ENCODE measurements around the gene ZC3H4. TPM values are rescaled to one million over a fixed set of nuclear protein-coding genes. Genes with fewer than 3 reads are reported as not detected.

The ZC3H4 gene
- total RNA-seq = 10 to 100 TPM; 11.9 to 26.9 (median 17.5) TPM

DNA sequence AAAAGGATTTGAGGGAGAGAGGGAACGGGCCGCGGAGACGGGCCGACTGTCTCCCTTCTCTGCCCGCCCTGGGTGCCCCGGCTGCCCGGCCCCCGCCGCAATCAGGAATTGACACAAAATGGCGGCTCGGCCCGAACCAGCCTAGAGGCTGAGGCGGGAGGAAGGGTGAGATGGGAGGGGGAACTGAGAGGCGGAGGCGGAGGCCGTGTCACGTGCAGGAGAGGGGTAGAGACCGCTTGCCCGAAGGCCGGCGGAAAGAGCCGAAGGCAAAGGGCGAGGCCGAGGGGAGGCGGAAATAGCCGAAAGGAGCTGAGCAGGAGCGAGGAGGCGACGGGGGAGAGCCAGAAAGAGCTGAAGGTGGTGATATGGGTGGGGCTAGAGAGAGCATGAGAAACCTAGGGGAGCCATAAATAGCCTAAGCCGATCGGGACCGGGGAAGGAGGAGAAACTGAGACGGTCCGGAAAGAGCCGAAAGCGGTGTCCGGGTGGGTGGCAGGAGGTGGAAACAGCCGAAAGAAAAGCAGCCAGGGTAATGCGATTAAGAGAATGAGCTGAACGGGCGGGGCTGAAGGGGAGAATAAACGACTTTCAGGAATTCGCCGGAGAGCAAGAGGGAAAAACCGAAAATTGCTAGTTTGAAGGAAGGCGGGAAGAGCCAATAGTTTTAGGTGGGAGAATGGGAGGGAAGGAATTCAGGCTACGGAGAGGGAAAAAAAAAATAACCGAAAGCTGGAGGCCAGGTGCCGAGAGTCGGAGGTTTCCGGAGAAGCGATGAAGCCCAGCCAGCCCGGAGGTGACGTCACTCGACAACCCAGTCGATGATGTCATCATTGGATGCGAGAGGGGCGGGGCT is at the start of gene ZC3H4:
TSS of gene ZC3H4 (minus strand) at position 780 of the 853 bp plus-strand sequence. CDS start 1,192 bp downstream, outside the sequence.
- TF ChIP-seq, protein P1, sequence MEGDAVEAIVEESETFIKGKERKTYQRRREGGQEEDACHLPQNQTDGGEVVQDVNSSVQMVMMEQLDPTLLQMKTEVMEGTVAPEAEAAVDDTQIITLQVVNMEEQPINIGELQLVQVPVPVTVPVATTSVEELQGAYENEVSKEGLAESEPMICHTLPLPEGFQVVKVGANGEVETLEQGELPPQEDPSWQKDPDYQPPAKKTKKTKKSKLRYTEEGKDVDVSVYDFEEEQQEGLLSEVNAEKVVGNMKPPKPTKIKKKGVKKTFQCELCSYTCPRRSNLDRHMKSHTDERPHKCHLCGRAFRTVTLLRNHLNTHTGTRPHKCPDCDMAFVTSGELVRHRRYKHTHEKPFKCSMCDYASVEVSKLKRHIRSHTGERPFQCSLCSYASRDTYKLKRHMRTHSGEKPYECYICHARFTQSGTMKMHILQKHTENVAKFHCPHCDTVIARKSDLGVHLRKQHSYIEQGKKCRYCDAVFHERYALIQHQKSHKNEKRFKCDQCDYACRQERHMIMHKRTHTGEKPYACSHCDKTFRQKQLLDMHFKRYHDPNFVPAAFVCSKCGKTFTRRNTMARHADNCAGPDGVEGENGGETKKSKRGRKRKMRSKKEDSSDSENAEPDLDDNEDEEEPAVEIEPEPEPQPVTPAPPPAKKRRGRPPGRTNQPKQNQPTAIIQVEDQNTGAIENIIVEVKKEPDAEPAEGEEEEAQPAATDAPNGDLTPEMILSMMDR (IDR thresholded peaks at IDR 0.05; ENCODE audit: low read depth) = no peak

DNA sequence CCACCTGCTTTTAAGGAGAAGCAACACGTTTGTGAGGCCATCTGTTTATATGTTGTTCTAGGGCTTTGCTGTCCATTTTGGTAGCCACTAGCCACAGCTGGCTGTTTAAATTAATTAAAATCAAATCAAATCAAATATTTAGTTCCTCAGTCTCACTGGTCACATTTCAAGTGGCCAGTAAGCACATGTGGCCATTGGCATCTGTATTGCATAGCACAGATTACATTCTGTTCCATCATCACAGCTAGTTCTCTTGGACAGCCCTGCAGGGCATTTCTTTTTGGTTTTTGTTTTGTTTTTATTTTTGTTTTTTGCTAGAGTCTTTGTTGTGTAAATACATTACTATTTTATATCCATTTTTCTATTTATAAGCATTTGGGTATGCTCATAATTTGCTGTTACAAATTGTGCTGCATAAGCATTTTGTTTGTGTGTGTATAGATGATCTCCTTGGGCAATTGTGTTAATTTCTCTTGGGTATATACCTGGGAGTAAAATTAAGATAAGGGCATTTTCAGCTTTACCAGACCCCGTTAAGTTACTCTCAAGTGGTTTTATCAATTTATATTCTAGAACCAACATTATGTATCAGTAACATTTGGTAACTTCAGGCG is 48.4 kb upstream of the ZC3H4 start:
- TF ChIP-seq, protein P1 (IDR thresholded peaks at IDR 0.05; ENCODE audit: low read depth) = no peak

DNA sequence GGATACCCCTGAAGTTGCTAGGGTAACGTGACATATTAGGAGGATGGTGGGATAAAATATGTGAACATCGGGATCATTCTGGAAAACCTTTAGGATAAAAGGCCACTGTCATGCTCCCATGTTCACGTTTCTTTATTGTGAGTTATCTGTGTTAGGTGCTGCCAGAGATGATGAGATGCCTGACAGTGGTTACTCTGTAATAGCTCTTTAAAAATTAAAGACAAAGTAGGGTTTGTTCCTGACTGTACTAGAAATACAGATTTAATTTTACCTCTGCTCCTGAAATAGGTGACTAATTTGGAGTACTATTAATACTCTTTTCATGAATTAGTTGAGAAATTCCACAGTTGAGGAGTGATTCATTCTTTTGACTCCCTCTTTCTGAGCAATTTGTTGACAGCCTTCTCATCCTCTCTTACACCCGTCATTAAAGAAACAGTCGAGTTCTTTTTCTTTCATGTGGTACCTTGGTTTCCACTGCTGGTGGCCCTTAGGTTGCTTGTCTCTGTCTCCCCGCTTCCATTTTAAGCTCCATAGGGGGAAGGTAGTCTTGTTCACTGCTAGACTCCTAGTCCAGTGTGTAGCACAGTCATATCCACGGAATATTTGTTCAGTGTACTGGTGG is 45.4 kb upstream of the ZC3H4 start:
- TF ChIP-seq, protein P1 (IDR thresholded peaks at IDR 0.05; ENCODE audit: low read depth) = no peak

DNA sequence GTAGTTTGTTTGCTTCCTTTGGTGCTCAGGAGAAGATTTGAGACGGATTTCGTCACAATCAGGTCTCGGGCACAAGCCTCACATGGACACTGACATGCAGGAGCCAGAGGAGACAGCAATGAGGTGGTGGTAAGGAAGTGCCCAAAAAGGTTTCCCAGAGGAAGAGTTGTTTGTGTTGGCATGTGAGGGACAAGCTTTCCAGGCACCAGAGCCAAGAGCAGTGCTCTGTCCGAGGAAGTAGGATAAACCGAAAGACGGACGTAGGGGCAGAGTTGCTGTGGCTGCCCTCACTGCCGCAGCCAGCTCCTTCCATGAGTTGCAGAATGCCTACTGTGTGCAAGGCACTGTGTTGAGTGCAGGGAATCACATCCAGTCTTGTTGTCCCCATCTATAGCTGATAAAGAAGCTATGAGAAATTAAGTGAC is 44.8 kb upstream of the ZC3H4 start:
- TF ChIP-seq, protein P1 (IDR thresholded peaks at IDR 0.05; ENCODE audit: low read depth) = no peak

DNA sequence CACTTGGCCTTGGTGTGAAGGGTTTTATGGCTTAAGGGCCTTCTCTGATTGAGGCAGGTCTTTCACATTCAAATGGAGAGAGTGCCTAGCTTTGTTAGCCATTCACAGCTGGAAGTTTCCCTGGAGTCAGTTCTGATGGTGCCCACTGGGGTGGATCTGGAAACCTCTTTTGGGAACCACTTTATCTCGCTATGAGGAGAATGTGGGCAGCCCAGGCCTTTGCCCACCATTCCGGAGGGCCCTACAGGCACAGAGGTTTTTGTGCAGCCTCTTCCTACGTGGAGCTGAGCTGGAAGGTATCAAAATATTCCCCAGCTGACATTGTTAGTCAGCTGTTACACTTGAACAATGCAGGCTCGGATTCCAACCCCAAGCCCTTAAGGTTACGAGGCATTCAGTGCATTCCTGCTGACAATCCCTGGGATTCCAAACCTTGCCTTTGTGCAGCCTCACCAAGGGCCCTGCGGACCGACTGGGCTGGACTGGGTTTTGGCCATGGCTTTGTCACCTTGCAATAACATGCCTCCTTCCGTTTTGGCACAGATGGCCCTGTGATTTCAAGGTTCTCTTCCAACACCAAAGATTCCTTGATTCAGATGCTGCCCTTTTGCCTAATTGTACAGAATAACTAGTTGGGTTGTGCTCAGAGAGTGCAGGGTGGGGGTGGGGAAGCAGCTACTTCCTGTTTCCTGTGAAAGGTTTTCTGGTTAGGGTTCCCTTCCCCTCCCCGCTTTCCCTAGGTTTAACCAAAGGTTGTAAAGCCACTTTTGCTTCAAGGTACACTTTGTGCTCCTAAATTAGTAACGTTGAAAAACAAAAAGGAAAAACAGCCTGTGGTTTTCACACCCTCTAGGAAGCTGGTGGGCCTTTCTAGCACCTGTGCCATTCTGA is 44.1 kb upstream of the ZC3H4 start:
- TF ChIP-seq, protein P1 (IDR thresholded peaks at IDR 0.05; ENCODE audit: low read depth) = no peak

DNA sequence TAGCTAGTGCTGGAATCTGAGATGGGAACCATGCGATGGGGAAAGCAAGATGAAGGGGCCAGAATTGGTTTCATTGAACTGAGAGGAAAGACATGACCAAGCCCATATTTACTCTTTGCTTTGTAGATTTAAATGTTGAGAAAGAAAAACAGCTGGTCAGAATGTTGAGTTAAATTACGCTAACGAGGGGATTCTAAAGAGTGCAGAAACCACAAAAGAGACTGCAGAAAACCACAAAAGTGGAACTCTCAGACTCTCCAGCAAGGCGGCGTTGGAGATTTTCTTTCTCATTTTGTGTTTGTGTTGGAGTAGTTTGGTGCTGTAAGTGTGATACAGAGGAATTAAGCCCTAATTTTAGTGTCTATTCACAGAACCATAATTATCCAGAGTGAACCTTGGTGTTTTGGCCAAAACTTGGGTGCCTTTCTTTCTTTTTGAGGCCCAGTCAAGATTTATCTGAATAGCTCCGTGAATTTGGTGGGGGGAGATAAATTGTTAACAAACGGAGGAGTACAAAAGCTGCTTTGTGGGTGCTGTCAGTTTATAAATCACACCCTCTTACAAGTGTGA is 43.4 kb upstream of the ZC3H4 start:
- TF ChIP-seq, protein P1 (IDR thresholded peaks at IDR 0.05; ENCODE audit: low read depth) = no peak

Measured in subcutaneous adipose tissue (tissue), 4 donors.